CD14-positive monocyte (primary cell): Measurements from ENCODE around the gene OR2A7. TPM values are rescaled to one million over a fixed set of nuclear protein-coding genes. Genes with fewer than 3 reads are reported as not detected.
"Not testable (repeated sequence)": the region's sequence is repeated elsewhere in the genome, so short reads cannot be mapped to it uniquely, and the experiment has no call there.

Experiments
- DNase-seq, 3 donors: peaks; one replicate each; pipeline ENCODE4 v3.0.0-alpha.2; 2011 to 2022
- H2AFZ ChIP-seq: 2 replicates; pipeline ENCODE4 v1.6.0; 2012; ENCODE audit warnings: mild to moderate bottlenecking, low read depth, low read length, inconsistent platforms; ENCODE audit not compliant: insufficient read depth, poor library complexity, severe bottlenecking
- H3K27ac ChIP-seq, 2 donors: 1 replicate in 1 of 2; 2 replicates in 1 of 2; pipeline ENCODE4 v1.5.1; 2012 to 2013; ENCODE audit warnings: low read length in 2 of 2, control low read depth in 1 of 2, inconsistent platforms in 1 of 2, low read depth in 1 of 2, mild to moderate bottlenecking in 1 of 2
- H3K27me3 ChIP-seq, 2 donors: one replicate each; pipeline versions ENCODE4 v1.6.0 to v1.6.1; 2011 to 2013; ENCODE audit warnings: low read length in 2 of 2; ENCODE audit not compliant: control insufficient read depth in 2 of 2, insufficient read depth in 2 of 2
- H3K36me3 ChIP-seq, 2 donors: replicated peaks in 1 of 2; 1 replicate in 1 of 2; 2 replicates in 1 of 2; pipeline versions ENCODE4 v1.5.1 to v1.6.1; 2012 to 2013; ENCODE audit warnings: low read length in 2 of 2, control low read depth in 1 of 2, inconsistent platforms in 1 of 2, mild to moderate bottlenecking in 1 of 2; ENCODE audit not compliant: insufficient read depth in 2 of 2, control insufficient read depth in 1 of 2
- H3K4me1 ChIP-seq, 2 donors: 1 replicate in 1 of 2; 2 replicates in 1 of 2; pipeline versions ENCODE4 v1.5.1 to v1.6.1; 2012 to 2013; ENCODE audit warnings: low read length in 2 of 2, control low read depth in 1 of 2, inconsistent platforms in 1 of 2, mild to moderate bottlenecking in 1 of 2, moderate library complexity in 1 of 2; ENCODE audit not compliant: insufficient read depth in 2 of 2, control insufficient read depth in 1 of 2
- H3K4me2 ChIP-seq: replicated peaks from 2 replicates; pipeline ENCODE3; 2012; ENCODE audit warnings: low read length, moderate library complexity, mild to moderate bottlenecking; ENCODE audit not compliant: poor library complexity, severe bottlenecking; ENCODE audit errors: extremely low read depth
- H3K4me3 ChIP-seq, 3 experiments: fragments of 200-600 bp in 1 of 3; sonication (generic) in 1 of 3; replicated peaks in 1 of 3; 1 replicate in 2 of 3; 2 replicates in 1 of 3; pipeline ENCODE4 v1.5.1; 2011 to 2013; ENCODE audit warnings: low read length in 3 of 3, mild to moderate bottlenecking in 3 of 3, control low read depth in 2 of 3, low read depth in 2 of 3, inconsistent platforms in 1 of 3, moderate library complexity in 1 of 3
- H3K79me2 ChIP-seq: 2 replicates; pipeline ENCODE4 v1.6.0; 2012; ENCODE audit warnings: mild to moderate bottlenecking, control low read depth, inconsistent platforms, low read length, moderate library complexity; ENCODE audit not compliant: insufficient read depth
- H3K9ac ChIP-seq: 2 replicates; pipeline ENCODE4 v1.6.0; 2017; ENCODE audit warnings: low read length, mild to moderate bottlenecking; ENCODE audit not compliant: insufficient read depth, poor library complexity, severe bottlenecking
- H3K9me3 ChIP-seq, 2 donors: replicated peaks in 1 of 2; 1 replicate in 1 of 2; 2 replicates in 1 of 2; pipeline versions ENCODE4 v1.5.1 to v1.6.1; 2012 to 2013; ENCODE audit warnings: low read length in 2 of 2, control low read depth in 1 of 2; ENCODE audit not compliant: control insufficient read depth in 1 of 2, insufficient read depth in 1 of 2
- H4K20me1 ChIP-seq: 2 replicates; pipeline ENCODE4 v1.6.0; 2012; ENCODE audit warnings: mild to moderate bottlenecking, low read length, control low read depth, moderate library complexity; ENCODE audit not compliant: insufficient read depth
- H3K27ac Mint-ChIP-seq, 7 donors: one replicate each; pipeline ENCODE4 v1.8.0; 2020; ENCODE audit warnings: mild to moderate bottlenecking in 7 of 7, mixed read lengths in 7 of 7, moderate library complexity in 6 of 7, inconsistent platforms in 2 of 7
- H3K27me3 Mint-ChIP-seq, 3 donors: one replicate each; pipeline ENCODE4 v1.8.0; 2021 to 2022; ENCODE audit warnings: low read depth in 3 of 3, mild to moderate bottlenecking in 3 of 3, mixed read lengths in 3 of 3, moderate library complexity in 3 of 3, inconsistent platforms in 1 of 3
- H3K36me3 Mint-ChIP-seq, 2 donors: one replicate each; pipeline ENCODE4 v1.8.0; 2020; ENCODE audit warnings: mixed read lengths in 2 of 2, inconsistent platforms in 1 of 2, mild to moderate bottlenecking in 1 of 2
- H3K4me1 Mint-ChIP-seq: one replicate; pipeline ENCODE4 v1.8.0; 2020; ENCODE audit warnings: mild to moderate bottlenecking, mixed read lengths
- H3K4me3 Mint-ChIP-seq, 2 donors: one replicate each; pipeline ENCODE4 v1.8.0; 2020; ENCODE audit warnings: mild to moderate bottlenecking in 2 of 2, mixed read lengths in 2 of 2, moderate library complexity in 1 of 2
- H3K9me3 Mint-ChIP-seq, 7 donors: one replicate each; pipeline ENCODE4 v1.8.0; 2020 to 2022; ENCODE audit warnings: mixed read lengths in 7 of 7, mild to moderate bottlenecking in 6 of 7, moderate library complexity in 6 of 7, inconsistent platforms in 2 of 7
- WGBS: methylation state at CpG from one replicate; pipeline ENCODE4 v1.1.5; 2013; ENCODE audit warnings: missing lambda C conversion rate; ENCODE audit not compliant: insufficient coverage; 5-methylcytosine and 5-hydroxymethylcytosine counted together
- intact Hi-C, 2 donors: fragments of 100-400 bp; cut with micrococcal nuclease; formaldehyde crosslinking; loops; one replicate each; pipeline versions ENCODE4 v1.15.0 to v1.15.1; 2023
- polyA plus RNA-seq, 3 donors: library from polyadenylated mRNA; depleted of rRNA in 1 of 3; unstranded in 2 of 3; stranded (reverse) in 1 of 3; fragments of 300-500 nt in 2 of 3; fragments of >200 nt in 1 of 3; fragmentation: Illumina TruSeq in 2 of 3; gene quantifications; 1 replicate in 2 of 3; 2 replicates in 1 of 3; pipeline ENCODE4 v1.2.3, GENCODE V29; 2012 to 2021

The OR2A7 gene
- polyA plus RNA-seq, 3 donors: not detected

DNA sequence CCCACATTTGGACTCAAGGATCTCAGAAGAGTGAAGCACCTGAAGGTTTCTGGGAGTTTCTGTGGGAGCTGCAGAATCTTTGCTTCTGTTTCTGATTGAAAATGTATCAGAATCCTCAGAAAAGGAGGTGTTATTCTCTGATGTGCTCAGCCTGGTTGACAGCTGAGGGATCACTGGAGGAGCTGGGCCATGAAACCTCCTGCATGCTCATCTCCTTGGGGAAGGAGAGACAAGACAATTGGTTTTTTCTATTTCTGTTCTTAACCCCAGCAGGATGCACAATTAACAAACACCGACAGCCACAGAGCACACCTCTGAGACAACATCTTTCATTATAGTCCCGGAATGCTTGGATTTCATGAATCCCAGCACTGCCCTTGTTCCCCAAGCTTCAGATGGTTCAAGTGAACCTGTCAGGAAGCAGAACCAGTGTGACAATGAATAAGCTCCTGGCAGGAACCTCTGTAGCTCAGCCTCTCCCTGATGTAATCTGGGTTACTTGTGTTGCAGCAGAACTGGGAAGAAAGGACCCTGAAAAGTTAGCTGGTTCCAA is 26.0 kb downstream of the OR2A7 start:
- H3K4me1 Mint-ChIP-seq, H3K79me2 ChIP-seq, H3K9ac ChIP-seq, H3K27me3 ChIP-seq, H3K4me3 Mint-ChIP-seq, H4K20me1 ChIP-seq, H3K36me3 ChIP-seq, H3K4me2 ChIP-seq, H3K9me3 ChIP-seq, DNase-seq, intact Hi-C loops, H3K36me3 Mint-ChIP-seq, H3K27ac Mint-ChIP-seq, H2AFZ ChIP-seq, H3K27ac ChIP-seq, H3K4me3 ChIP-seq, H3K9me3 Mint-ChIP-seq, H3K27me3 Mint-ChIP-seq, H3K4me1 ChIP-seq: not testable (repeated sequence)
- 100% methylated on average over 1 of the region's 2 CpGs for WGBS

DNA sequence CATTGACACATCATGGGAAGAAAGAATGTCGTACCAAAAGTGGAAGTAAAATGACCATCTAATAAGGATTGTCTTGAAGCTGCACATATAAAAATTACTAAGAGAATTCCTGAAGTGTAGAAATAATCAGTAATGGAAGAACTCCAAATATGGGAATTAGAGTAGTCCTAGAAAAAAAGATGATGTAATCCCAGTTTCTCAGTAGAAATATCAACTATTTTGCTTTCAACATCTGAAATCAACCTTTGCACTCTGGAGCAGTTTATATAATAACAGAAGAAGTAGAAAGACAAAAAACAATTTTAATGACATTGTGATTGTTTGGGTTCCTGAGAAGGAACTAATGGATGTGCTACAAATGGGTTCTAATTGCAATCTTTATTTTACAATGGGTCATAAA is 31.6 kb downstream of the OR2A7 start:
- H3K9me3 Mint-ChIP-seq, intact Hi-C loops, H3K27ac Mint-ChIP-seq, H3K9me3 ChIP-seq, H3K4me3 ChIP-seq, H3K27me3 ChIP-seq, H3K36me3 ChIP-seq, H3K36me3 Mint-ChIP-seq, H3K79me2 ChIP-seq, H3K4me3 Mint-ChIP-seq, H4K20me1 ChIP-seq, H3K27me3 Mint-ChIP-seq, H3K4me1 ChIP-seq, DNase-seq, H2AFZ ChIP-seq, H3K27ac ChIP-seq, H3K4me2 ChIP-seq, H3K9ac ChIP-seq, H3K4me1 Mint-ChIP-seq: not testable (repeated sequence)
- WGBS: no CpG with 5 or more reads among the region's 1 CpG

DNA sequence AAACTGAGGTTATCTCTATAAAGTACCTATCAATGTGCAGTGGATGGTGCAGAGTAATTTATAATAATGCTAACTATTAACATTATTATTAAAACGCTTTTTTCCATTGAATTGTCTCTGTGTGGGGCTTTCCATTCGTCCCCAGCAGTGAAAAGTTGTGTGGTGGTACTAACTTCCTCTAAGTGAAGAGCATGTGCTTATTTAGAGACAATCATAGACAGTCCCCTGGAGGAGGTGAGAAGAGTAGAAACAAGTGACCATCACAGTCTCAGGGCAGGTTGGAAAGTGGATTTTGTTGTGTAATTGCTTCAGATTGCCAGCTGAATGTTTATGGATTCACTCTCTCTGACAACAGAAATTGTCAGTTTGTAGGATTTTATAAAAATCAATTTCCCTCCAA is 33.6 kb downstream of the OR2A7 start:
- H3K27ac ChIP-seq, intact Hi-C loops, H3K4me3 ChIP-seq, H3K4me2 ChIP-seq, H4K20me1 ChIP-seq, H3K36me3 Mint-ChIP-seq, H3K27me3 ChIP-seq, H3K4me1 ChIP-seq, H3K9me3 ChIP-seq, H3K27ac Mint-ChIP-seq, H3K27me3 Mint-ChIP-seq, H3K4me3 Mint-ChIP-seq, H3K9me3 Mint-ChIP-seq, H3K9ac ChIP-seq, H3K79me2 ChIP-seq, DNase-seq, H3K4me1 Mint-ChIP-seq, H2AFZ ChIP-seq, H3K36me3 ChIP-seq: not testable (repeated sequence)
- WGBS: no CpG with 5 or more reads among the region's 2 CpGs

DNA sequence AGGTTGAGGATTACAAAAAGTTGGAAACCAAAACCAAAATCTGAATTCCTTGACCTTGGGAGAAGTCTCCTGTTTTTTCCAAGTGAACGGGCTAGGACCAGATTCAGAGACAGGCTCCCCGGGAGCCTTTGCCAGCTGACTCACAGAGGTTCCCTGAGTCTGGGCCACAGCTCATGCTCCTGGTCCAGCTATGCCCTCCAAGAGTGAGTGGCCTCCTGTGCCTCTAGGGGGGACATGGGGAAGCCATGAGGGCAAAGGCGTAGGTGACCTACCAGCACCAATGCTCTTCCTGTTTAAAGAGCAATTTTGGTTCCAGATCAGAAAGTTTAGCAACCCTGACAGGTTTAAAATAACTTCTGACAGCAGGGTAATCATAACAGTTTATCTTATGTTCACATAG is 35.8 kb downstream of the OR2A7 start:
- H3K27me3 ChIP-seq, DNase-seq, H3K9me3 Mint-ChIP-seq, intact Hi-C loops, H2AFZ ChIP-seq, H3K4me3 Mint-ChIP-seq, H3K27ac ChIP-seq, H3K36me3 ChIP-seq, H3K27ac Mint-ChIP-seq, H3K79me2 ChIP-seq, H3K4me1 ChIP-seq, H3K4me2 ChIP-seq, H3K4me3 ChIP-seq, H3K27me3 Mint-ChIP-seq, H3K4me1 Mint-ChIP-seq, H3K36me3 Mint-ChIP-seq, H4K20me1 ChIP-seq, H3K9ac ChIP-seq, H3K9me3 ChIP-seq: not testable (repeated sequence)
- no CpG with 5 or more reads among the region's 3 CpGs for WGBS
